Left forelimb (tissue), 1 donor: Measurements from ENCODE around the gene MTCH2.
"Not testable (repeated sequence)": the region's sequence is repeated elsewhere in the genome, so short reads cannot be mapped to it uniquely, and the experiment has no call there.

Experiments used
- DNase-seq: peaks from one replicate; pipeline ENCODE4 v3.0.0-alpha.2; 2018; ENCODE audit warnings: low spot score

The MTCH2 gene

DNA sequence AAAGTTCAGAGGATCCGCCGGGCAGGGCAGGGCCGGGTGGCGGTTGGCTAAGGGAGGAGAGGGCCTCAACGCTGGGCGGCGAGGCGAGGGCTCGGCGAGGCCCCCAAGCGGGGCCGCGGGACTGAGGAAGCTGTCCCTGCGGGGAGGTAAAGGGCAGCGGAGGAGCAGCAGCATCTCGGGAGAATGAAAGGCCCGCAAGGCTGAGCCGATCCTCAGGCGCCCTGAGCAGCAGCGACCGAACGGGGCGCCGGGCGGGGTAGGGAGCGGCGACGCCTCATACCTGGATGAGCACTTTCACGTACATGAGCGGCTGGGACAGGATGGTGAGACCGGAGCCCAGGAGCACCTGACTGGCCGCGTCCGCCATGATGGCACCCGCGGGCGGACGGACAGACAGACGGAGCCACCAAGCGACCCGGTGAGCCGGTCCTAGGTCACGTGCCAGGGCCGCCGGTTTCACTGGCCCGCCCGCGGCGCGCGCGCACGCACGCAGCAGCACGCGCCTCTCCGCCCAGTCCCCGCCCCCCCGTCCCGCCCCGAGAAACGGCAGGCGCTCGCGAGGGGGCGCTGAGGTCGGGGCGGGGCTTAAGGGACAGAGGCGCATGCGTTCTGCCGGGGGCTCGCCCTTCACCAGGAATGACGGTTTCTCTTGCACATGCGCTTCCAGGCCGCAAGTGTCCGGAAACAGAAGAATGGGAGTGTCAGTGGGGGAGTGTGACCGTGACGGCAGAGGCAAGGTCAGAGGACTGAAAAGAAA, at the start of gene MTCH2:
MTCH2 (minus strand) TSS at position 461 of the 757 bp plus-strand sequence; CDS start at position 367, 94 bp downstream.
- peak; percentile 98 for DNase-seq

- no peak for DNase-seq
Measured at GRCh38 chr11:47691979-47692378, 49.6 kb upstream of the MTCH2 start.

DNA sequence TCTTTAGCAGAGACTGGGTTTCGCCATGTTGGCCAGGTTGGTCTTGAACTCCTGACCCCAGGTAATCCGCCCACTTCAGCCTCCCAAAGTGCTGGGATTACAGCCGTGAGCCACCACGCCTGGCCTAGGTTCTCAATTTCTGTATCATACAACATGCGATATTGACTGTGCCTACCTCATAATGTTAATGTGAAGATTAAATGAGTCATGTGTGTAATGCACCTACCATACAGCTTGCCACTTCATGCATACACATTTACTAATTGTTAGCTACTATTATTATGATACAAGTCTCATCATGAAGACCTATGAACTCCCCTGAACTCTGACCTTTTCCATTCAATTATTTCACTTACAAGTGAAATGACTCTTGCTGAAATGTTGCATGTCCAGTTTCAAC, 47.1 kb upstream of the MTCH2 start:
- DNase-seq: no peak

DNA sequence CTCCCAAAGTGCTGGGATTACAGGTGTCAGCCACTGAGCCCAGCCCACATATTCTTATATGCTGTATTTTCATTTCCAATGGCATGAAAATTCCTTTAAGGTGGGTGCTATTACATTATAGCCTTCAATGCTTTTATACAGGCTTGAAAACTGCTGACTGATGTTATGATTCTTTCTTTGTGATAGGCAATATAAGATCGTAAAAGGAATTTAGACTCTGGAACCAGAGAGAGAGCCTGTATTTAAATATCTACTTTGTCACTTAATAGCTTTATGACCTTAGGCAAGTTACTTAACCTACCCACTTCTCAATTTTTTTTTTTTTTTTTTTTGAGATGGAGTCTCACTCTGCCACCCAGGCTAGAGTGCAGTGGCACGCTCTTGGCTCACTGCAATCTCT, 46.6 kb upstream of the MTCH2 start:
- no peak for DNase-seq

DNA sequence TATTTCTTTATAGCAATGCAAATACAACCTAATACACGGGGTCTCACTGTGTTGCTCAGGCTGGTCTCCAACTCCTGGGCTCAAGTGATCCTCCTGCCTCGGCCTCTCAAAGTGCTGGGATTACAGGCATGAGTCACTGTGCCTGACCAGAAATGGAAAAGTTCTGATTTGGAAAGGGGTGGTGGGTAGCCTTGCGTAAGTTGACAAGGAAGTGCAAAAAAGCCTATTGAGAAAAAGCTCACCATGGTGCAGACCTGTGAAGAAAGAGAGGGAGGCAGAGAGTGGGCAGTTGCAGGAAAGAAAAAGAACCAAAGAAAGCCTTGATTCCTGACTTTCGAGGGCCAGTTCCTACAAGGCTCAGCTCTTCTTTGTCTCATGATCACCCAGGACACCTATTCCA, 45.8 kb upstream of the MTCH2 start:
- DNase-seq: no peak

- DNase-seq: not testable (repeated sequence)
Measured at GRCh38 chr11:47686704-47687103, 44.3 kb upstream of the MTCH2 start.

DNA sequence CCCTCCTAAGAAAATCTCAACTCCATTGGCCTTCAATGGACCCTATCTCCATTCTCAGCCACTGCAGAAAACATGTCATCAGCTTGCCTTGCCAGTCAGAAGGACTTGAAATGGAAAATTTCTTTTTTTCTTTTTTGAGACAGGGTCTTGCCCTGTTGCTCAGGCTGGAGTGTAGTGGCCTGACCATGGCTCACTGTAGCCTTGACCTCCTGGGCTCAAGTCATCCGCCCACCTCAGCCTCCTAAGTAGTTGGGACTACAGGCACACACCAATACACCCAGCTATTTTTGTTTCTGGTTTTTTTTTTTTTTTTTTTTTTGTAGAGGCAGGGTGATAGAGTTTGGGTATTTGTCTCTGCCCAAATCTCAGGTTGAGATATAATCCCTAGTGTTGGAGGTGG, 43.8 kb upstream of the MTCH2 start:
- DNase-seq: no peak

DNA sequence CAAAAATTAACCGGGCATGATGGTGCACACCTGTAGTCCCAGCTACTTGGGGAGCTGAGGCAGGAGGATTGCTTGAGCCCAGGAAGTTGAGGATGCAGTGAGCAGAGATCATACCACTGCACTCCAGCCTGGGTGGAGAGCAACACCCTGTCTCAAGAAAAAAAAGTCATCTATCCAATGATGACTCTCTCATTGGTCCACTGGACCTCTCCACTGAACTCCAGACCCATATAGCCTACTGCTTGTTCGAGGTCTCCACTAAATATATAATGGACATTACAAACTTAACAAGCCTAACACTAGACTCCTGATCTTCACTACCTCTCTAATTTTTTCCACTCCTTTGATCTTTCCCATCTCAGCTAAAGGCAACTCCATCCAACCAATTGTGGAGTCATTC, 33.5 kb upstream of the MTCH2 start:
- no peak for DNase-seq

DNA sequence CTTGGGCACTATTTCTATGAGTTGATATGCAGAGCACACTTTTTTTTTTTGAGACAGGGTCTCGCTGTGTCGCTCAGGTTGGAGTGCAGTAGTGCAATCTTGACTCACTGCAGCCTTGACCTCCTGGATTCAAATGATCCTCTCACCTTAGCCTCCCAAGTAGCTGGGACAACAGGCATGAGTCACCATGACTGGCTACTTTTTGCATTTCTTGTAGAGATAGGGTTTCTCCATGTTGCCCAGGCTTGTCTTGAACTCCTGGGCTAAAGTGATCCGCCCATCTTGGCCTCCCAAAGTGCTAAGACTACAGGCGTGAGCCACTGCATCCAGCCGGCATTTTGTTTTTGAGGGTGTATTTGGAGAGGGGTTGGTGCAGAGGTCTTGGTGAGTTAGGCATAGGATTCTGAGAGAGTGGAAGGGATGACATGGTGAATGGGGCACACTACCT, 29.9 kb upstream of the MTCH2 start:
- no peak for DNase-seq

DNA sequence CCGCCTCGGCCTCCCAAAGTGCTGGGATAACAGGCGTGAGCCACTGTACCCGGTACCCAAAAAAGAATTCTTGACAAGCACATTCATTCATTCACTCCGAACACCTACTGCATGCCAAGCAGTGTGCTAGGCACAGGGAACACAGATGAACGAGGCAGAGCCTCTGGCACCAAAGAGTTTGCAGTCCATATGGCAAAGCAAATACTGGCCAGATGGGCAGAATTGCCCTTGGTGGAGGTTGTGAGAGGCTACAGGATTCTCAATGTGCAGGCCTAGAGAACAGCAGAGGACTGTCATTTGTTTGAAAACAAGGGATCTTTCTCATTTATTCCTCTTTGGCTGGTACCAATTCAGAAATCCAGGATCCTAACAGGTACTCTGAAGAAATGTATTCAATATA, 27.5 kb upstream of the MTCH2 start:
- no peak for DNase-seq

DNA sequence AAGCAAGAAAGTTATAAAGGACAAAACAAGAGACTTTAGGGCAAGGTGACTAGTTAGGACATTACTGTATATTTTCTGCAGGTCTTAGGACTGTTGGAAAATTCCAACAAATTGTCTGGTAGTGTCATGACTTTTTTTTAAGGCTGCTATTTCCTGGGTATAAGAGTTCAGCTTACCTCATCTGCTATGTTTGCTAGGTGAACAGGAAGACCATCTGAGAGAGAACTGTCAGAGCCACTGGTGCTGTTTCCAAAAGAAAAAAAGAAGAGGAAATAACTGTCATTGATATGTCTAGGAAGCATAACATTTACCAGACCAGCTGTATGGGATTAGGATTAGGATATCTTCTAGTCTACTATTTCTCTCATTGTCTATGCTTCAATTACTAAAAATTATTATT, 26.3 kb upstream of the MTCH2 start:
- DNase-seq: no peak

DNA sequence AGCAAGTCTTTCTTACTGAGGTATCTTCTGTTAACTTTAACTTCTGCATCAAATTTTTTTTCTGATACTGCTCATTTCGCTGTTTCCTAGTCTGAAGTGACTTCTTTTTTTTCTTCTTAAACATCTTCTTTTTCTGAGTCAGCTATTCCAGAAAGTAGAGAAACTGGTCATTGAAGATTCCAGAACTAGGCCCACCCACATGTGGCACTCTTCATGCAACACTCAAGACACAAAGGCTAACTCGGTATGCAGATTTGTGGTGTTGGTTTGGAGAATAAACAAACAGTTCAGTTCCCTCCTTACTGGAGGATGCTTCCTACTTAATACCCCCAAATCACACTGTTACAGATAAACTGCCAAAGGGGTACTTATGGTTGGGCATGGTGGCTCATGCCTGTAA, 25.2 kb upstream of the MTCH2 start:
- no peak for DNase-seq

DNA sequence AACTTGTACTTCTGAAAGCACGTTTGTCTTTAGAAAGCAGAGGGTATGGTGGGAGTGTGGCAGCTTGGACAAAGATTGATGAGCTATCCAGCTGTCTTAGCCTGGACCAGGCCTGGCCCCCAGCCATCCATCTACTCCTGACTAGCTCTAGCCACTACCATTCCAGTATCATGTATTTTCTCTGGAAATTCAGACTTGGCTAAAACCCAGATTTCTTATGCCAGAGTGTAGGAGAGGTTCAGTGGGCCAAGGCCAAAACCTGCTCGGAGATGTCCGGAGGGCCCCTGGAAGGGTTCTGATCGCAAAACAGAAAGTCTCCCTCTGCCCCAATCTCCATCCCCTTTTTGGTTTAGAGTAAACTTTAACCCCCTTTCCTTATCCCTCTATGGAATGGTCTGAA, 24.8 kb upstream of the MTCH2 start:
- DNase-seq: no peak

GRCh38 chr11:47664936-47665335, 22.6 kb upstream of the MTCH2 start:
- not testable (repeated sequence) for DNase-seq

DNA sequence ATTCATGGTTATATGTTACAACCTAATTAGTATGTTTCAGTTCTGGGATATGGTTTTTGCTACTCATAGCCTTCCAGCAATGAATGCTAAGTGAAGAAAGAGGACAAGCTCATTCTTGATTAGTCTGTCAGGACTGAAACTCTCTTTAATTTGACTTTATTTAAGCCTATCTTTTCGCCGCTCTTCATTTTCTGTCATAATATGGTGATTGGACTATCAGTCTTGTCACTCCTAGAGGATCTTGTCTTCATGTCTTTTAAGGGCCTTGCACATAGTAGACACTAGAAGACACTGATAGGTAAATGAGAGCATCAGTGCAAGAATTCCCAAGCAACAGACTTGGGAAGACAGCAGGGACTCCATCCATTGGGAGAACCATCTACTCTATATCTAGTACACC, 18.9 kb upstream of the MTCH2 start:
- no peak for DNase-seq

DNA sequence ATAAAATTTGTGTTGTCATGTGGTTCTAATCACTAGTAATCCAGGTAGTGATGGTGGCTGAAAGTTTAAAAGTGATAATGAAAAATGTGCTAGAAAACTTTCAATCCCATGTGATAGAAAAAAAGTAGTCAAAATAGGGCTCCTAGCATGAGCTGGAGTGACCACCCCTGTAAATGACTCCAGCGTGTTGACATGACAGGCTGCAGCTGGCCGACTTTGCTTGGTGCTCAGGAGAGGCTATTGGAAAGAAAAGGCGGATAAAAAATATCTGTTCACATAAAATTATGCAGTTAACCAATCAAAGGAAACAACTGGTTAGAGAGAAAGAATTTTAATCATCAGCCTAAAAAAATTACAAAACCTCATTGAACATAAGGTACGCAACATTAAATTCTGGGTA, 16.9 kb upstream of the MTCH2 start:
- DNase-seq: no peak

DNA sequence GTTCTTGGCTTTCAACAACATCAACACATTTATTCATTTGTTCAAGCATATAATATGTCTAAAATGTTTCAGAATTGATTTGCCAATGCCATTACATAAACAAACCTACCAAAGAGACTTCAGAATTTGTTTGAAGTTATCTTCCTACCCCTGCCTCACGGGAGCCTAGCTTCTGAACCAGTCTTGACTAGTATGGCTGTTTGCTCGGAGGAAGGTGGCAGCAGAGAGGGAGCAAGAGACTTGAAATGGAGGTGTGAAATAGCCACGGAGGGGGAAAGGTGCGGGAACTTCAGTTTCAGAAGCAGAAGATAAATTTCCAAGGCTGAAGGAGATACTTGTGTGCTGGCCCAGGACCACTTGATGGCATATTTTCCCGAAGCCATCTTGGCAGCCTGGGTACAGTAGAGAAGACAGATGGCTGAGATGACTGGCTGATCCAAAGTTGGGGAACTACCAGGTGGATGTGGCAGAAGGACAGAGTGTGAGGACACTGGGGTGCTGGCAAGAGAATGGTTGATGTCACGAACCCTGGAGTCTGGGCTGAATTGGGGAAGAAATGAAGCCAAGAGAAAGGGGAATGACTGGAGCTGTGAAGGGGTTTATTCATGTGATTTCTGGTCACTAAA, 14.0 kb upstream of the MTCH2 start:
- no peak for DNase-seq

DNA sequence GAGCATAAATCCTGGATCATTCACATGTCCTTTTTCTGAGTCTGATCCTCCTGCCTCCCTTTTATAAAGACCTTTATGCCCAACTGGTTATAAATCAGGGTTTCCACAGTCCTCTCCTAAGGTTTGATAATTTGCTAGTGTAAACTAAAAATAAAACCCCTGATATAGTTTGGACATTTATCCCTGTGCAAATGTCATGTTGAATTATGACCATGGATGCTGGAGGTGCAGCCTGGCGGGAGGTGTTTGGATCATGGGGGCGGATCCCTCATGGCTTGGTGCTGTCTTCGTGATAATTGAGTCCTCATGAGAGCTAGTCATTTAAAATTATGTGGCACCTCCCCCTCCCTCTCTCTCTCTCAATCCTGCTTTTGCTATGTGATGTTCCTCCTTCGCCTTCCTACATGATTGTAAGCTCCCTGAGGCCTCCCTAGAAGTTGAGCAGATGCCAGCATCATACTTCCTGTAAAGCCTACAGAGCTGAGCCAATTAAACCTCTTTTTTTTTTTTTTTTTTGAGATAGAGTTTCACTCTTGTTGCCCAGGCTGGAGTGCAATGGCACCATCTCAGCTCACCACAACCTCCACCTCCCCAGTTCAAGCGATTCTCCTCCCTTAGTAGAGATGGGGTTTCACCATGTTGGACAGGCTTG, 9.6 kb upstream of the MTCH2 start:
- no peak for DNase-seq

DNA sequence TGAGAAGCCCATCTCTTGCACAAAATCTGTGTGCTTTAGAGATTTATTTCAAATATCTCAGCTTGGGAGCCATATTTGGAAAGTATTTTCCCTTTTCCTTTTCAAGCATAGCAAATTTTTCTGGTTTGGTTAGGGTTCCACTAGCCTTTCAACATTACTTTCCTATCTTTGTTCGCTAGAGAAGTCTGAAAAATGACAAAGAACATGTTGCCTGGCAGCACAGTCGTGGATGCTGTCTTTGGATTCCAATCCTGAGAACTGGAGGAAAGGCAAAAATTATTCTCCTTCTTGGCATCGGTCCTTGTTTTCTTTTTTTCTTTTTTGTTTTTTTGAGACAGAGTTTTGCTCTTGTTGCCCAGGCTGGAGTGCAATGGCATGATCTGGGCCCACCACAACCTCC, 6.9 kb upstream of the MTCH2 start:
- DNase-seq: no peak

- DNase-seq: no peak
Measured at GRCh38 chr11:47646019-47646418, 3.7 kb upstream of the MTCH2 start.

- DNase-seq: no peak
Measured at GRCh38 chr11:47645500-47645899, 3.1 kb upstream of the MTCH2 start.

GRCh38 chr11:47641600-47642098, 710 bp downstream of the MTCH2 start:
- no peak for DNase-seq

DNA sequence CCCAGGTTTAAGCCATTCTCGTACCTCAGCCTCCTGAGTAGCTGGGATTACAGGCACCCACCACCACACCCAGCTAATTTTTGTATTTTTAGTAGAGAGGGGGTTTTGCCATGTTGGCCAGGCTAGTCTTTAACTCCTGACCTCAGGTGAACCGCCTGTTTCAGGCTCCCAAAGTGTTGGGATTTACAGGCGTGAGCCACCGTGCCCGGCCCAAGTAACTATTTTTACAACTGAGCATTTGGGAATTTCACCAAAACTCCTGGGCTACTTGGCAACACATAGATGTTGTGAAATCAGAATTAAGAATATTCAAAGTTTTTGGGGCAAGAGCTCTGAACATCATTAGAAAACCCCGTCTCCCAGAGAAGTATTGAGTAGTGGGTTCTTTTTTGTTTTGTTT, 1.9 kb downstream of the MTCH2 start:
- DNase-seq: not testable (repeated sequence)
